KBM-7 (cell line): Measurements from ENCODE around the gene TOM1L2.

Experiments
- DNase-seq: peaks from one replicate; pipeline ENCODE4 v3.0.0-alpha.2; 2015
- in situ Hi-C: fragments of 300-500 bp; cut with MboI; formaldehyde crosslinking; loops from 2 replicates; pipeline ENCODE4 v1.14.3; 2020; ENCODE audit warnings: low sequenced_read_pairs, low pct_unique_long_range_greater_than_20kb, mixed read lengths

Gene TOM1L2

GRCh38 chr17:17972126-17972951 lies at the start of gene TOM1L2, which contains the start of gene DRC3:
TSS of gene TOM1L2 (minus strand) at chr17:17972400. CDS start at chr17:17972313, 87 bp downstream.
TSS of gene DRC3 (plus strand) at chr17:17972862. CDS start at chr17:17977599, 4,737 bp downstream.
- DNase-seq, result peak; percentile 100
- in situ Hi-C loops, result no loop called here

- in situ Hi-C loops, result no loop called here
- no peak for DNase-seq
Measured at GRCh38 chr17:18021372-18021771, 49.2 kb upstream of the TOM1L2 start.

- in situ Hi-C loops, result no loop called here
- DNase-seq, result no peak
Measured at GRCh38 chr17:18020971-18021370, 48.8 kb upstream of the TOM1L2 start.

GRCh38 chr17:18019838-18020154 lies 47.6 kb upstream of the TOM1L2 start:
- in situ Hi-C loops, result no loop called here
- no peak for DNase-seq

- in situ Hi-C loops, result no loop called here
- DNase-seq, result no peak
Measured at GRCh38 chr17:18018411-18018921, 46.3 kb upstream of the TOM1L2 start.

- in situ Hi-C loops, result no loop called here
- no peak for DNase-seq
Measured at GRCh38 chr17:18017958-18018357, 45.8 kb upstream of the TOM1L2 start.

GRCh38 chr17:18016426-18016825 lies 44.2 kb upstream of the TOM1L2 start:
- in situ Hi-C loops, result no loop called here
- DNase-seq, result no peak

- in situ Hi-C loops, result no loop called here
Measured at GRCh38 chr17:18015593-18015992, 43.4 kb upstream of the TOM1L2 start.

GRCh38 chr17:18014006-18014405 lies 41.8 kb upstream of the TOM1L2 start:
- no peak for DNase-seq
- in situ Hi-C loops, result no loop called here

More at GRCh38 chr17:18015593-18015992, 43.4 kb upstream of the TOM1L2 start:
- no peak for DNase-seq

- no peak for DNase-seq
Measured at GRCh38 chr17:18011286-18011685, 39.1 kb upstream of the TOM1L2 start.

GRCh38 chr17:18009609-18010420 lies 37.6 kb upstream of the TOM1L2 start:
- in situ Hi-C loops, result no loop called here

More at GRCh38 chr17:18011286-18011685, 39.1 kb upstream of the TOM1L2 start:
- in situ Hi-C loops, result no loop called here

GRCh38 chr17:18008496-18009268 lies 36.5 kb upstream of the TOM1L2 start:
- in situ Hi-C loops, result no loop called here

More at GRCh38 chr17:18009609-18010420, 37.6 kb upstream of the TOM1L2 start:
- DNase-seq, result no peak

GRCh38 chr17:18006495-18007239 lies 34.5 kb upstream of the TOM1L2 start:
- no peak for DNase-seq
- in situ Hi-C loops, result no loop called here

More at GRCh38 chr17:18008496-18009268, 36.5 kb upstream of the TOM1L2 start:
- DNase-seq, result no peak

GRCh38 chr17:18005496-18005895 lies 33.3 kb upstream of the TOM1L2 start:
- DNase-seq, result no peak
- in situ Hi-C loops, result no loop called here

- DNase-seq, result no peak
- in situ Hi-C loops, result no loop called here
Measured at GRCh38 chr17:18004884-18005305, 32.7 kb upstream of the TOM1L2 start.

- in situ Hi-C loops, result no loop called here
- no peak for DNase-seq
Measured at GRCh38 chr17:18004345-18004744, 32.1 kb upstream of the TOM1L2 start.

- in situ Hi-C loops, result no loop called here
- DNase-seq, result no peak
Measured at GRCh38 chr17:18002171-18002570, 30.0 kb upstream of the TOM1L2 start.

GRCh38 chr17:18000030-18000408 lies 27.8 kb upstream of the TOM1L2 start:
- no peak for DNase-seq
- in situ Hi-C loops, result no loop called here
